Activated CD8-positive, alpha-beta memory T cell treated with anti-CD3 and anti-CD28 coated beads, Interleukin-2, amount 10 ng/mL, durations not matched to agents 7 days and 5 days (primary cell): ENCODE data around the gene GADD45B. TPM values are rescaled to one million over a fixed set of nuclear protein-coding genes. Genes with fewer than 3 reads are reported as not detected.
"Not testable (repeated sequence)": the region's sequence is repeated elsewhere in the genome, so short reads cannot be mapped to it uniquely, and the experiment has no call there.

ENCODE experiments used
- ATAC-seq: fragments of 150-1000 bp; cut with Tn5 transposase; one replicate; pipeline ENCODE4 v1.10.0; 2021; ENCODE audit warnings: moderate library complexity
- CTCF ChIA-PET: fragments of 350-600 bp; sonication (Branson Sonifier 250); formaldehyde crosslinking; loops from one replicate; lab custom pipeline; 2021; ENCODE audit warnings: antibody characterized with exemption; lab: Charles Lee
- DNase-seq: peaks from one replicate; pipeline ENCODE4 v3.0.0-alpha.2; 2020
- H3K27ac Mint-ChIP-seq: one replicate; pipeline ENCODE4 v1.8.0; 2021; ENCODE audit warnings: mild to moderate bottlenecking, mixed read lengths
- H3K27me3 Mint-ChIP-seq: one replicate; pipeline ENCODE4 v1.8.0; 2021; ENCODE audit warnings: mixed read lengths
- H3K36me3 Mint-ChIP-seq: one replicate; pipeline ENCODE4 v1.8.0; 2021; ENCODE audit warnings: mild to moderate bottlenecking, mixed read lengths
- H3K4me1 Mint-ChIP-seq: one replicate; pipeline ENCODE4 v1.8.0; 2021; ENCODE audit warnings: mixed read lengths
- H3K4me3 Mint-ChIP-seq: one replicate; pipeline ENCODE4 v1.8.0; 2021; ENCODE audit warnings: mild to moderate bottlenecking, moderate library complexity, mixed read lengths
- H3K9me3 Mint-ChIP-seq: one replicate; pipeline ENCODE4 v1.8.0; 2022; ENCODE audit warnings: low read depth, mixed read lengths
- total RNA-seq, 2 experiments: library from RNA; stranded (reverse); gene quantifications; one replicate each; pipeline ENCODE4 v1.2.3, GENCODE V29; 2021

Gene GADD45B
- total RNA-seq, 2 experiments from 2014 or later, result 63.4 to 79.4 TPM

DNA sequence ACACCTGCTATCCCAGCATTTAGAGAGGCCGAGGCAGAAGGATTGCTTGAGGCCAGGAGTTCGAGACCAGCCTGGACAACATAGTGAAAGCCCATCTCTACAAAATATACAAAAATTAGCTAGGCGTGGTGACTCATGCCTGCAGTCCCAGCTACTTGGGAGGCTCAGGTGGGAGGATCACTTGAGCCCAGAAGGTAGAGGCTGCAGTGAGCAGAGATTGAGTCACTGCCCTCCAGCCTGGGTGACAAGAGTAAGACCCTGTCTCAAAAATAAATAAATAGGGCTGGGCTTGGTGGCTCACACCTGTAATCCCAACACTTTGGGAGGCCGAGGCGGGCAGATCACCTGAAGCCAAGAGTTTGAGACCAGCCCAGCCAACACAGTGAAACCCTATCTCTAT, 12.2 kb upstream of the GADD45B start:
- not testable (repeated sequence) for H3K36me3 Mint-ChIP-seq, H3K27me3 Mint-ChIP-seq, H3K27ac Mint-ChIP-seq, ATAC-seq, DNase-seq, H3K9me3 Mint-ChIP-seq
- Mint-ChIP-seq H3K4me3 (peak overlapping the region; percentile 11), H3K4me1 (peaks cover 13% of the 10 kb centered on the region)
- CTCF ChIA-PET, result interaction anchor here (1.1 to 5.0 kb wide), 6 partner anchors 10 to 157 kb away, joined by 3 to 28 read pairs (median 6); no protein-coding TSS in a partner anchor

GRCh38 chr19:2464389-2464788, 11.5 kb upstream of the GADD45B start:
- Mint-ChIP-seq H3K36me3 (no peaks in the 10 kb centered on the region), H3K27me3 (no peaks in the 10 kb centered on the region), H3K27ac (no peak overlapping the region), H3K4me3 (no peak overlapping the region), H3K9me3 (no peaks in the 10 kb centered on the region), H3K4me1 (peaks cover 19% of the 10 kb centered on the region)
- no peak for ATAC-seq
- DNase-seq, result no peak
- CTCF ChIA-PET, result interaction anchor here (0.8 to 5.0 kb wide), 5 partner anchors 10 to 173 kb away, joined by 3 to 28 read pairs (median 4); partner anchors contain the start of gene GADD45B

DNA sequence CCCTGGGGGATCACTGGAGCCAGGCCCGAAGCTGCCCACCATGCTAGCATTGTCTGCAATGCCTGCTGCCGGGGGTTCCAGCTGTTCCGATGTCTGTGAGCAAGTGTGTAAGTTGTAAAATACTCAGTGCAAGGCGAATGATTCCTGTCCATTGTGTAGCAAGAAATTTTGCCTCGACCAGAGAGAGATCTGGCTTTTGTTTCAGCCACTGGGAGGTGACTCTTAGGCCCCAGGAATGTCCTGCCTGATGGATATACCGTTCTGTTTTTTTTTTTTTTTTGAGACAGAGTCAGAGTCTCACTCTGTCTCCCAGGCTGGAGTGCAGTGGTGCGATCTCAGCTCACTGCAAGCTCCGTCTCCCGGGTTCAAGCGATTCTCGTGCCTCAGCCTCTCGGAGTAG, 7.3 kb upstream of the GADD45B start:
- H3K4me1 Mint-ChIP-seq, result peaks cover 13% of the 10 kb centered on the region
- H3K27me3 Mint-ChIP-seq, result peaks cover 3% of the 10 kb centered on the region
- DNase-seq (no peak), ATAC-seq (no peak)
- CTCF ChIA-PET, result interaction anchor here (0.6 to 9.0 kb wide), 9 partner anchors 105 to 169 kb away, joined by 3 to 88 read pairs (median 3); no protein-coding TSS in a partner anchor
- no peaks in the 10 kb centered on the region for H3K9me3 Mint-ChIP-seq
- peak overlapping the region; percentile 39 for H3K27ac Mint-ChIP-seq
- H3K36me3 Mint-ChIP-seq, result no peaks in the 10 kb centered on the region
- no peak overlapping the region for H3K4me3 Mint-ChIP-seq

DNA sequence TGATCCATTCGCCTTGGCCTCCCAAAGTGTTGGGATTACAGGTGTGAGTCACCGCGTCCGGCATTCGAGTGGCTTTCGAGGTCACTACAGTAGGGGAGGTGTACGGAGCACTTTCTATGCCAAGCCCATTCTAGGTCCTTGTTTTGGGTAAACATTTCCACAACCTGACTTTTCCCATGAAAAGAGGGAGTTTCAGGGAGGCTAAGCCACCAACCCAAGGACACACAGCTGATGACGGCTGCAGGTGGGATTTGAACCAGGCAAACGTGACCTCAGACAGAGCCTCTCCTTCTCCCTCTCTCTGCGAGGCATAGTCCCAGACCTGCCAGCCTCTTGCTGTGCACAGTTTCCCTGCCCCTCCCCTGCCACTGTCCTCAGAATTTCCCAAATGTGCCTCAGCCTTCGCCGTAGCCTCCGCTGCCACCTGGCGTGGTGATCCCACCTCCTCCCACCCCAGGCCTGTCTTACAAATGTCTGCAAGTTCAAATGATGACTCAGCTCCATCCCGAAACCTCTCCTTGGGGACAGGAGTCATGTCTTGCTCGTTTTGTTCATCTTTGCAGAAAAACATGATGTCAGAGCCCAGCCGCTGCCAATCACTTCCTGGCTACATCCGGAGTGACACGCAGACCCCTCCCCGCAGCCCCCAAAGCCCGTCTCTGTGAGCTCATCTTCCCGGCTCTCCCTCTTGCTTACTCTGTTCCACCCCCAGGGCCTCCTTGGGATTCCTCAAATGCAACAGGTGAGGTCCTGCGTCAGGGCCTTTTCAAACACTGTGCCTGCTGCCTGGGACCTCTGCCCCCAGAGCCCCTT, 6.6 kb upstream of the GADD45B start:
- Mint-ChIP-seq H3K27me3 (peaks cover 3% of the 10 kb centered on the region), H3K4me1 (peaks cover 16% of the 10 kb centered on the region), H3K9me3 (no peaks in the 10 kb centered on the region), H3K4me3 (no peak overlapping the region), H3K36me3 (no peaks in the 10 kb centered on the region), H3K27ac (peak overlapping the region; percentile 42)
- CTCF ChIA-PET, result interaction anchor here (1.0 to 9.0 kb wide), 8 partner anchors 110 to 280 kb away, joined by 3 to 88 read pairs (median 3); no protein-coding TSS in a partner anchor
- DNase-seq (peak; percentile 62), ATAC-seq (peak; percentile 51)

- not testable (repeated sequence) for H3K36me3 Mint-ChIP-seq, H3K27ac Mint-ChIP-seq, H3K4me3 Mint-ChIP-seq, H3K27me3 Mint-ChIP-seq, H3K9me3 Mint-ChIP-seq, DNase-seq, ATAC-seq
- H3K4me1 Mint-ChIP-seq, result peaks cover 19% of the 10 kb centered on the region
- CTCF ChIA-PET, result interaction anchor here (1.0 to 9.0 kb wide), 4 partner anchors 109 to 280 kb away, joined by 3 to 88 read pairs (median 29); no protein-coding TSS in a partner anchor
Measured at GRCh38 chr19:2469915-2470200, 6.1 kb upstream of the GADD45B start.

DNA sequence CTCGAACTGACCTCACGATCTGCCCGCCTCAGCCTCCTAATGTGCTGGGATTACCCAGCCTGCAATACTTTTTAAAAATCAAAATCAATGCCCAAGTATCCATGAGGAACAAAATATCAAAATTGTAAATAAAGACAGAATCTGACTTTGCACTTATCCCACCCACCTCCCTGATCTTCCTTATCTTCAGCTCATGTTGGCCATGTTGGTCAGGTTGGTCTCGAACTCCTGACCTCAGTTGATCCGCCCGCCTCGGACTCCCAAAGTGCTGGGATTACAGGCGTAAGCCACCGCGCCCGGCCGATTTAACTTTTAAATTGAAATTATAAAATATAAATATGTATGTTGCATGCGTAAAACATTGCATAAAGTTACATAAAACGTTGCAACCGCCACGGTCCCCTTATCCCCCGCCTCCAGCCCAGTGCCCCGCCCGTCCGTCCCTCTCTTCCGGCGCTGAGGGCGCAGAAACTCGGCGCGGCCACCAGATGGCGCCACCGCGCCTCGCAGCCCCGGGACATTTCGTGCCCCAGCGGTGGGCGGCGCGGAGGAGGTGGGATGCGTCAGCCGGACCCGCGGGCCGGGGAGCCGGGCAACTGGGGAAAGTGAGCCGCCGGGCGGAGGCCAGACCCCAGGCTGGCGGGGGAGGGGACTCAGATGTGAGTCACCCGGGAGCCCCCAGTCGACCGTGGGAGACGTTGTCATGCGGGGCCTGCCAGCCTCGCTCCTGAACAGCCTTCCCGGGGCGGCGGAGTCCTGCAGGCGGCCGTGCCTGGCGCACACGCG, 1.5 kb upstream of the GADD45B start:
- peaks cover 3% of the 10 kb centered on the region for H3K27me3 Mint-ChIP-seq
- H3K36me3 Mint-ChIP-seq, result peaks cover 24% of the 10 kb centered on the region
- no peaks in the 10 kb centered on the region for H3K9me3 Mint-ChIP-seq
- H3K27ac Mint-ChIP-seq, result peak overlapping the region; percentile 54
- CTCF ChIA-PET, result interaction anchor here (0.6 to 9.0 kb wide), 12 partner anchors 10 to 235 kb away, joined by 3 to 257 read pairs (median 8); no protein-coding TSS in a partner anchor
- peak; percentile 90 for DNase-seq
- ATAC-seq, result peak; percentile 38
- peaks cover 20% of the 10 kb centered on the region for H3K4me1 Mint-ChIP-seq
- peak overlapping the region; percentile 100 for H3K4me3 Mint-ChIP-seq

- ATAC-seq (peak; percentile 2), DNase-seq (peak; percentile 78)
- Mint-ChIP-seq H3K4me1 (peaks cover 18% of the 10 kb centered on the region), H3K9me3 (no peaks in the 10 kb centered on the region), H3K4me3 (peak overlapping the region; percentile 100), H3K27ac (peak overlapping the region; percentile 65), H3K36me3 (peaks cover 24% of the 10 kb centered on the region), H3K27me3 (peaks cover 3% of the 10 kb centered on the region)
- CTCF ChIA-PET, result interaction anchor here (0.8 to 6.2 kb wide), 11 partner anchors 18 to 161 kb away, joined by 3 to 257 read pairs (median 12); partner anchors contain the start of gene LMNB2
Measured at GRCh38 chr19:2475018-2475701, 767 bp upstream of the GADD45B start.

GRCh38 chr19:2476451-2477140, 669 bp downstream of the GADD45B start:
- peaks cover 21% of the 10 kb centered on the region for H3K4me1 Mint-ChIP-seq
- no peaks in the 10 kb centered on the region for H3K9me3 Mint-ChIP-seq
- peak; percentile 80 for DNase-seq
- CTCF ChIA-PET, result interaction anchor here (0.7 to 6.2 kb wide), 22 partner anchors 12 to 185 kb away, joined by 3 to 257 read pairs (median 4); partner anchors contain the start of gene LMNB2
- H3K27ac Mint-ChIP-seq, result peak overlapping the region; percentile 91
- H3K36me3 Mint-ChIP-seq, result peaks cover 24% of the 10 kb centered on the region
- ATAC-seq, result peak; percentile 13
- H3K27me3 Mint-ChIP-seq, result peaks cover 3% of the 10 kb centered on the region
- peak overlapping the region; percentile 100 for H3K4me3 Mint-ChIP-seq

- Mint-ChIP-seq H3K27ac (peak overlapping the region; percentile 91), H3K27me3 (peaks cover 3% of the 10 kb centered on the region), H3K36me3 (peaks cover 24% of the 10 kb centered on the region), H3K9me3 (no peaks in the 10 kb centered on the region), H3K4me3 (peak overlapping the region; percentile 100), H3K4me1 (peaks cover 21% of the 10 kb centered on the region)
- peak; percentile 3 for ATAC-seq
- CTCF ChIA-PET, result interaction anchor here (0.6 to 6.2 kb wide), 19 partner anchors 9 to 185 kb away, joined by 3 to 257 read pairs (median 6); no protein-coding TSS in a partner anchor
- DNase-seq, result peak; percentile 66
Measured at GRCh38 chr19:2477141-2477710, 1.3 kb downstream of the GADD45B start.

DNA sequence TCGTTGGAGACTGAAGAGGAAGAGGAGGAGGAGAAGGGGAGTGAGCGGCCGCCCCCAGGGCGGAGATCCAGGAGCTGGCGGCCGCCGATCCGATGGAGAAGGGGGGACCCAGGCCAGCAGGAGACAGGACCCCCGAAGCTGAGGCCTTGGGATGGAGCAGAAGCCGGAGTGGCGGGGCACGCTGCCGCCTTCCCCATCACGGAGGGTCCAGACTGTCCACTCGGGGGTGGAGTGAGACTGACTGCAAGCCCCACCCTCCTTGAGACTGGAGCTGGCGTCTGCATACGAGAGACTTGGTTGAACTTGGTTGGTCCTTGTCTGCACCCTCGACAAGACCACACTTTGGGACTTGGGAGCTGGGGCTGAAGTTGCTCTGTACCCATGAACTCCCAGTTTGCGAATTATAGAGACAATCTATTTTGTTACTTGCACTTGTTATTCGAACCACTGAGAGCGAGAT, 1.8 kb downstream of the GADD45B start:
- Mint-ChIP-seq H3K9me3 (peaks cover 4% of the 10 kb centered on the region), H3K27me3 (peaks cover 1% of the 10 kb centered on the region), H3K4me1 (peaks cover 21% of the 10 kb centered on the region)

DNA sequence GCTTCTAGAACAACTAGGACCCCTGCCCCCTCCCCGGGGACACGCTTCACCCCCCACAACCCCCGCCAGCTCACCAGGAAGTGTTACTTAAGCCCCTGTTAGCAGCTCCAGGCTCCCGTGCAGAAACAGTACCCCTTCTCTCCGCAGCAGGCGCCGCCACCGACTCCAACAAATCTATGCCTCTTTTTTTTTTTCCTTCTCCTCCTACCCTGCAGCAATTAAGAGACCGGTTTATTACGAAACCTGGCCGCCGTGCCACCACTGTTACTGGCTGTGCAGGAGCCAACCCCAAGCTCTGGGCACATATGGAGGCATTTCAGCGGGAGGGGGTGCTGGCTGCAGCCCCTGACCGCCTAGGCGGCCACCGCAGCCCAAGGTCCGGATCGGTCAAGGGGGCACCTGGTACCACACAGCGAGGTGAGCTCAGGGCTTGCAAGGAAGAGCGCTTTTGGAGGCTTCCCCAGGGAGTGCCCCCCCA, 2.4 kb downstream of the GADD45B start:
- CTCF ChIA-PET, result interaction anchor here (0.6 to 6.2 kb wide), 19 partner anchors 12 to 162 kb away, joined by 3 to 257 read pairs (median 4); no protein-coding TSS in a partner anchor
- peak overlapping the region; percentile 91 for H3K27ac Mint-ChIP-seq
- no peaks in the 10 kb centered on the region for H3K27me3 Mint-ChIP-seq
- ATAC-seq (peak; percentile 4), DNase-seq (peak; percentile 81)
- H3K9me3 Mint-ChIP-seq, result peaks cover 9% of the 10 kb centered on the region
- peaks cover 27% of the 10 kb centered on the region for H3K36me3 Mint-ChIP-seq
- peak overlapping the region; percentile 100 for H3K4me3 Mint-ChIP-seq
- H3K4me1 Mint-ChIP-seq, result peaks cover 21% of the 10 kb centered on the region

More for the DNA sequence above, 1.8 kb downstream of the GADD45B start:
- H3K4me3 Mint-ChIP-seq, result peak overlapping the region; percentile 100
- peaks cover 24% of the 10 kb centered on the region for H3K36me3 Mint-ChIP-seq
- H3K27ac Mint-ChIP-seq, result peak overlapping the region; percentile 91
- CTCF ChIA-PET, result interaction anchor here (0.6 to 6.2 kb wide), 20 partner anchors 10 to 163 kb away, joined by 3 to 257 read pairs (median 4); no protein-coding TSS in a partner anchor
- DNase-seq (peak; percentile 72), ATAC-seq (peak; percentile 7)
